Measurements from ENCODE around the gene SLC39A5. TPM values are rescaled to one million over a fixed set of nuclear protein-coding genes. Genes with fewer than 3 reads are reported as not detected.
A peak's percentile ranks its signal among the peaks of the same experiment; 100 is the strongest.

The SLC39A5 gene
- total and polyA plus RNA-seq, 2 of the 13 experiments (the other 11 are each of a cell fraction or from before 2014, with no cell fraction given) = 59.7 to 101 TPM

GRCh38 chr12:56189918-56190694 is 39.7 kb upstream of the SLC39A5 start (continued):
- TF ChIP-seq ZNF598 (CRISPR knock-in tag; IDR thresholded peaks at IDR 0.05; ENCODE audit: borderline replicate concordance) = peak; percentile 35; the same call in 1 of the 2 replicates
- no peak; the same call in 1 of the 2 replicates for TF ChIP-seq FOXO1 (CRISPR knock-in tag; IDR thresholded peaks at IDR 0.05)
- peak; percentile 67; the same call in 1 of the 2 replicates for TF ChIP-seq NFKB2 (CRISPR knock-in tag; IDR thresholded peaks at IDR 0.05; ENCODE audit: borderline replicate concordance)
- no peak for TF ChIP-seq ZNF12 (CRISPR knock-in tag; IDR thresholded peaks at IDR 0.05)
- no peak for TF ChIP-seq ZNF841 (CRISPR knock-in tag; IDR thresholded peaks at IDR 0.05; ENCODE audit: borderline replicate concordance)
- TF ChIP-seq ZBTB7A (CRISPR knock-in tag; IDR thresholded peaks at IDR 0.05) = no peak
- TF ChIP-seq ZFAT (CRISPR knock-in tag; conservative IDR thresholded peaks at IDR 0.05) = no peak
- TF ChIP-seq MEF2D (CRISPR knock-in tag; IDR thresholded peaks at IDR 0.05) = peak; percentile 86
- peak; percentile 87 for TF ChIP-seq KDM2A (CRISPR knock-in tag; IDR thresholded peaks at IDR 0.05; ENCODE audit: borderline replicate concordance, low read depth)
- TF ChIP-seq ZNF335 (CRISPR knock-in tag; IDR thresholded peaks at IDR 0.05) = 0 out of 2 replicates have a peak, but pooled peaks have one; percentile 48
- 0 out of 2 replicates have a peak, but pooled peaks have one; percentile 4 for TF ChIP-seq FOXP4 (CRISPR knock-in tag; IDR thresholded peaks at IDR 0.05)
- no peak for TF ChIP-seq ZNF34 (CRISPR knock-in tag; IDR thresholded peaks at IDR 0.05; ENCODE audit: borderline replicate concordance)
- no peak for TF ChIP-seq IRX3 (CRISPR knock-in tag; IDR thresholded peaks at IDR 0.05; ENCODE audit: borderline replicate concordance, low read depth)
- peak; percentile 58; the same call in 1 of the 2 replicates for TF ChIP-seq ZBTB4 (CRISPR knock-in tag; IDR thresholded peaks at IDR 0.05; ENCODE audit: borderline replicate concordance)
- TF ChIP-seq ZC3H4 (CRISPR knock-in tag; IDR thresholded peaks at IDR 0.05; ENCODE audit: borderline replicate concordance) = no peak
- no peak; the same call in 1 of the 2 replicates for TF ChIP-seq ZSCAN5A (CRISPR knock-in tag; IDR thresholded peaks at IDR 0.05; ENCODE audit: borderline replicate concordance)
- no peak; the same call in 1 of the 2 replicates for TF ChIP-seq JDP2 (CRISPR knock-in tag; IDR thresholded peaks at IDR 0.05; ENCODE audit: borderline replicate concordance)
- TF ChIP-seq ZNF878 (CRISPR knock-in tag; IDR thresholded peaks at IDR 0.05) = no peak
- TF ChIP-seq HIC2 (CRISPR knock-in tag; IDR thresholded peaks at IDR 0.05; ENCODE audit: low read depth) = no peak
- TF ChIP-seq ZFP41 (CRISPR knock-in tag; IDR thresholded peaks at IDR 0.05; ENCODE audit: borderline replicate concordance) = 0 out of 2 replicates have a peak, but pooled peaks have one; percentile 51

Data from HepG2 (cell line).